OCI-LY1 (cell line): Measurements from ENCODE around the gene FCN1.

ENCODE experiments used
- H2AFZ ChIP-seq: fragments of 200-600 bp; sonication (generic), shearing (Covaris generic); 2 replicates; pipeline ENCODE4 v1.6.0; 2014; ENCODE audit warnings: antibody characterized with exemption, mild to moderate bottlenecking, low read length
- H3F3A ChIP-seq: fragments of 200-600 bp; sonication (generic), shearing (Covaris generic); 2 replicates; pipeline ENCODE4 v1.6.0; 2014; ENCODE audit warnings: mild to moderate bottlenecking, antibody characterized with exemption, low read length, moderate library complexity; ENCODE audit not compliant: insufficient read depth
- H3K27ac ChIP-seq: fragments of 200-600 bp; sonication (generic); 2 replicates; pipeline ENCODE4 v1.5.1; 2014; ENCODE audit warnings: low read length, mixed run types, mild to moderate bottlenecking, low read depth; ENCODE audit not compliant: poor library complexity, severe bottlenecking
- H3K27me3 ChIP-seq: fragments of 200-600 bp; sonication (generic); 2 replicates; pipeline ENCODE4 v1.6.0; 2014; ENCODE audit warnings: antibody characterized with exemption, mild to moderate bottlenecking, low read length, moderate library complexity; ENCODE audit not compliant: insufficient read depth
- H3K36me3 ChIP-seq: fragments of 200-600 bp; sonication (generic); 2 replicates; pipeline ENCODE4 v1.6.1; 2014; ENCODE audit warnings: mild to moderate bottlenecking, antibody characterized with exemption, low read length, moderate library complexity, mixed read lengths; ENCODE audit not compliant: insufficient read depth
- H3K4me1 ChIP-seq: fragments of 200-600 bp; sonication (generic); 2 replicates; pipeline ENCODE4 v1.5.1; 2014; ENCODE audit warnings: mild to moderate bottlenecking, low read length, moderate library complexity; ENCODE audit not compliant: insufficient read depth, severe bottlenecking
- H3K4me2 ChIP-seq: fragments of 200-600 bp; sonication (generic), shearing (Covaris generic); 2 replicates; pipeline ENCODE4 v1.6.1; 2014; ENCODE audit warnings: low read length
- H3K4me3 ChIP-seq: fragments of 200-600 bp; sonication (generic); 2 replicates; pipeline ENCODE4 v1.5.1; 2014; ENCODE audit warnings: low read length, low read depth, mild to moderate bottlenecking, mixed read lengths; ENCODE audit not compliant: poor library complexity, severe bottlenecking
- H3K79me2 ChIP-seq: fragments of 200-600 bp; shearing (Covaris generic); 2 replicates; pipeline ENCODE4 v1.6.1; 2016; ENCODE audit warnings: mixed run types, low read length, mixed read lengths; ENCODE audit not compliant: insufficient read depth
- H3K9ac ChIP-seq: fragments of 200-600 bp; sonication (generic), shearing (Covaris generic); 2 replicates; pipeline ENCODE4 v1.6.1; 2014; ENCODE audit warnings: mild to moderate bottlenecking, low read length, mixed read lengths
- H3K9me2 ChIP-seq: fragments of 200-600 bp; sonication (generic), shearing (Covaris generic); 2 replicates; pipeline ENCODE4 v1.6.1; 2014; ENCODE audit warnings: low read depth, mild to moderate bottlenecking, low read length, mixed read lengths
- H3K9me3 ChIP-seq: fragments of 200-600 bp; shearing (Covaris generic); 2 replicates; pipeline ENCODE4 v1.6.1; 2014; ENCODE audit warnings: low read length, mixed read lengths
- H4K20me1 ChIP-seq: fragments of 200-600 bp; sonication (generic), shearing (Covaris generic); 2 replicates; pipeline ENCODE4 v1.6.0; 2016; ENCODE audit warnings: mild to moderate bottlenecking, low read length; ENCODE audit not compliant: insufficient read depth
- CTCF ChIP-seq: fragments of 200-600 bp; sonication (generic), shearing (Covaris generic); IDR thresholded peaks from 2 replicates; pipeline ENCODE4 v1.5.1; 2017; ENCODE audit warnings: mild to moderate bottlenecking, antibody characterized with exemption, low read length, moderate library complexity, mixed read lengths
- EZH2 ChIP-seq: fragments of 200-600 bp; sonication (generic), shearing (Covaris generic); IDR thresholded peaks from 2 replicates; pipeline ENCODE4 v1.8.0; 2017; ENCODE audit warnings: borderline replicate concordance, mixed run types, mild to moderate bottlenecking, antibody characterized with exemption, low read length, moderate library complexity, mixed read lengths

Gene FCN1

DNA sequence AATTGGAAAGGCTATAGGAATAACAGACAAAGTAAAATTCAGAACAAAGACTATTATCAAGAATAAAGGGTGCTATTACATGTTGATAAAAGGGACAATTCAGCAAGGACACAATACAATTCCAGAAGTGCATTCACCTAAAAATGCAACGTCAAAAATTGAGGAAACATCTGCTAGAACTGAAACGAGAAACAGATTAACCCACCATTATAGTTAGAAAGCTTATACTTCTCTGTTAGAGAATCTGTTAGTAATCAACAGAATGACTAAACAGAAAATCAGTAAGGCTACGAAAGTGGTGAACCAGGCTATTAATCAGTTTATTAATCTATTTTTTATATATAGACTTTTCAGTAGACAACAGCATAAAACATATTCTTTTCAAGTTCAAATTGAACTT, 14.8 kb downstream of the FCN1 start:
- Histone ChIP-seq H3K4me1 (peaks cover 3% of the 10 kb centered on the region), H3K27ac (no peak overlapping the region), H3K4me2 (no peak overlapping the region), H3K36me3 (no peaks in the 10 kb centered on the region; the same call in 1 of the 2 replicates), H3K27me3 (peaks cover 21% of the 10 kb centered on the region; the same call in 1 of the 2 replicates), H3K79me2 (no peaks in the 10 kb centered on the region), H2AFZ (no peak overlapping the region), H3K9ac (no peak overlapping the region), H4K20me1 (no peaks in the 10 kb centered on the region), H3K4me3 (no peak overlapping the region), H3K9me2 (no peaks in the 10 kb centered on the region), H3F3A (no peaks in the 10 kb centered on the region), H3K9me3 (peaks cover 27% of the 10 kb centered on the region)
- TF ChIP-seq CTCF (no peak), EZH2 (no peak)

GRCh38 chr9:134899818-134900217, 17.9 kb downstream of the FCN1 start:
- Histone ChIP-seq H3K9ac (no peak overlapping the region), H3K4me1 (no peaks in the 10 kb centered on the region), H4K20me1 (no peaks in the 10 kb centered on the region), H3K4me2 (no peak overlapping the region), H3F3A (no peaks in the 10 kb centered on the region), H3K4me3 (no peak overlapping the region), H3K36me3 (no peaks in the 10 kb centered on the region; the same call in 1 of the 2 replicates), H3K79me2 (no peaks in the 10 kb centered on the region), H3K27me3 (peaks cover 19% of the 10 kb centered on the region; the same call in 1 of the 2 replicates), H2AFZ (no peak overlapping the region), H3K9me2 (no peaks in the 10 kb centered on the region), H3K9me3 (peaks cover 36% of the 10 kb centered on the region), H3K27ac (no peak overlapping the region)
- no peak for TF ChIP-seq EZH2
- TF ChIP-seq CTCF, result no peak

- no peaks in the 10 kb centered on the region for H3F3A ChIP-seq
- TF ChIP-seq EZH2 (no peak), CTCF (no peak)
- H4K20me1 ChIP-seq, result no peaks in the 10 kb centered on the region
- H3K9me2 ChIP-seq, result no peaks in the 10 kb centered on the region
- peaks cover 20% of the 10 kb centered on the region; the same call in 1 of the 2 replicates for H3K27me3 ChIP-seq
- H3K9ac ChIP-seq, result no peak overlapping the region
- H3K4me2 ChIP-seq, result no peak overlapping the region
- H3K4me3 ChIP-seq, result no peak overlapping the region
- no peaks in the 10 kb centered on the region for H3K79me2 ChIP-seq
- peaks cover 41% of the 10 kb centered on the region for H3K9me3 ChIP-seq
- H3K4me1 ChIP-seq, result no peaks in the 10 kb centered on the region
- H3K36me3 ChIP-seq, result no peaks in the 10 kb centered on the region; the same call in 1 of the 2 replicates
- H2AFZ ChIP-seq, result no peak overlapping the region
- no peak overlapping the region for H3K27ac ChIP-seq
Measured at GRCh38 chr9:134899168-134899567, 18.5 kb downstream of the FCN1 start.
